Measurements from ENCODE around the gene MESD.
"Not testable (repeated sequence)": the region's sequence is repeated elsewhere in the genome, so short reads cannot be mapped to it uniquely, and the experiment has no call there.

MESD gene

DNA sequence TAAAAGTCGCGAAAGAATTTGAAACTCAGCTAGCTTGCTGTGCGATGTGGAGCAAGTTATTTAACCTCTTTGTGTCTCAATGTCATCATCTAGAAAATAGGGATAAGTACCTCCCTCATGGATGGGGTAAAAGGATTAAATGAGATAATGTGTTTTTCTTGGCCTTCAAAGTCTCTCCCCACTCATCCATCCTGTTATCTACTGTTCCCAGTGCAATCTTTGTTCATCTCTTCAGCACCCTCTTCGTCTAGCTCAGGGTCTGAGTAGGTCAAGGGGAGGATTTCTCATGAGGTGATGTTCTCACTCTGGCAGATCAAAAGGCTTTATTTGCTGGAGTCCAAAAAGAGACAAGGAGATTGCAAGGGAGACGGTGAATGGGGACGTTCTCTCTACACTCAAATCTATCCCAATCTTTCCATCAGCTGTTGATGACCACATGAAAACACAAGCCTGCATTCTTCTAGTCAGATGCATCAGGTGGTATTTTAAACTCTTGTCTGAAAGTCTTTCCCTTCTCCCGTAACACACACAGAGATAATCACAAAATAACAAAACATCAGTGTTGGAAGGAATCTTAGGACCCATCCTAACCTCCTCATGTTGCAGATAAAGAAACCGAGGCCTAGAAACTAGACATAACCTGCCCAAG is 1.3 kb downstream of the MESD start:
- no peak for DNase-seq

GRCh38 chr15:80986487-80986886 is 3.1 kb downstream of the MESD start:
- DNase-seq: no peak

DNA sequence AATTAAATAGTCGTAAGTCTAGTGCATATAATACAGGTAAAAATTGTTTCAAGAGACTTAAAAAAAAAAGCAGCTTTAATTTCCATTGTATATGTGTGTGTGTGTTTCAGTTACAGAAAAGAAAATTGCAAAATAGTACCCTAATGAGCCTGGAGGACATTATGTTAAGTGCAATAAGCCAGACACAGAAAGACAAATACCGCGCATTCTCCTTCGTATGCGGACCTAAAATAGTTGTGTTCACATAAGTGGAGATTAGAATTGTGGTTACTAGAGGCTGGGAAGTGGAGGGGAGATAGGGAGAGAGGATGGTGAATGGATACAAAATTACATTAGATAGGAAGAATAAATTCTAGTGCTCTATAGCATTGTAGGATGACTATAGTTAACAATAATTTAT is 3.6 kb downstream of the MESD start:
- no peak for DNase-seq

GRCh38 chr15:80984856-80985255 is 4.8 kb downstream of the MESD start:
- DNase-seq: no peak

DNA sequence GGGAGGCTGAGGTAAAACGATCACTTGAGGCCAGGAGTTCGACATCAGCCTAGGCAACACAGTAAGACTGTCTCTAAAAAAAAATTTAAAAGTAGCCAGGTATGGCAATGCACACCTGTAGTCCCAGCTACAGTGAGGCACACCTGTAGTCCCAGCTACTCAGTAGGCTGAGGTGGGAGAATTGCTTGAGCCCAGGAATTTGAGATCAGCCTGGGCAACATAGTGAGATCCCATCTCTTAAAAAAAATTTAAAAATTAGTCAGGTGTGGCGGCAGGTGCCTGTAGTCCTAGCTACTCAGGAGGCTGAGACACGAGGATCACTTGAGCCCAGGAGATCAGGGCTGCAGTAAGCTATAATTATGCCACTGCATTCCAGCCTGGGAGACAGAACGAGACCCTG is 6.8 kb downstream of the MESD start:
- no peak for DNase-seq

- no peak for DNase-seq
Measured at GRCh38 chr15:80982205-80982604, 7.4 kb downstream of the MESD start.

DNA sequence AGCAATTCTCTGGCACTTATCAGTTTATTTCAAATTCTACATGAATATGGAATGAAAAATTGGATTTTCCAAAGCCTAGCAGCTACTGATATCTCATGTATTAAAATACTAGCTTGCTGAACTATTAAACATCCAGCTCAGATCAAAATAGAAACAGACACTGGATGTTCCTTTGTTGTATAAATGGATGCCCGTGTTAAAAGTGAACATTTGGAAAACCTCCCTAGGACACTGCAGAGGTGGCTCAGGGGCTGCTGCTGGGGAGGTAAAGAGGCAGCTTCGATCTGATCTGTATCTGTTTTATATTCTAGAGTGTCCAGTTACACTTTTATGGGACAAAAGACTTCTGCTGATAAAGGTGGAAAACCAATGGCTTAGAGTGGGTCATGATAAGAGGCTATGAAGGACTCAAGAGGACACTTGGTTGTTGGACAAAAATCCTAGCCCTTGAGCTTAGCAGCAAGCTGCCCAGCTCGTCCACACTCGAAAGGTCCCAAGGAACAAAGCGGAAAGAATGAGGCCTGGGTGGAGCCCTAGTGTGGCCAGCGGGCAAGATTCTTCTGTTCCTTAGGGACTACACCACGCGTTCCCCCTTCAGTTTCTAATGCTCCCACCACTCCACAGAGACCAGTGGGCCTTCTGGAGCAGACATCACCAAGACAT is 9.9 kb downstream of the MESD start:
- no peak for DNase-seq

GRCh38 chr15:80978685-80979329 is 10.8 kb downstream of the MESD start:
- DNase-seq: no peak

- DNase-seq: peak; percentile 20
Measured at GRCh38 chr15:80977627-80978036, 12.0 kb downstream of the MESD start.

- DNase-seq: no peak
Measured at GRCh38 chr15:80976851-80977250, 12.8 kb downstream of the MESD start.

- DNase-seq: no peak
Measured at GRCh38 chr15:80974914-80975313, 14.7 kb downstream of the MESD start.

DNA sequence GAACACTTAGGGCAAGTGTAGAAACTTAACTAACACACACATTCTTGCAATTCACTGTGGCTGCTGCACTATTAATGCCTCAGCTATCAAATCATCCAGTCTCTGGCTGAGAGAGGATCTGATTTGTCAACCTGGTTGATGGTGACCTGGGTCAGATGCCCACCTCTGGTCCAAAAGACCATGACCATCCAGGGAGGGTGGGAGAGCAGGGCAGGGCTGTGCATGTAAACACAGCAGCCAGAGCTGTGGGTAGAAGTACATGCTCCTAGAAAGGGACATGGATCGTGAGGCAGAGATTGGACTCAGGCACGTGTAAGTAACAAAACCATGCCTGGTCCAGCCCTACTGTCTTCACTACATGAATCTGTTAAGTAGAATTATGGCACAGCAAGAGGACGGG is 17.3 kb downstream of the MESD start:
- no peak for DNase-seq

GRCh38 chr15:80971143-80971542 is 18.5 kb downstream of the MESD start:
- no peak for DNase-seq

DNA sequence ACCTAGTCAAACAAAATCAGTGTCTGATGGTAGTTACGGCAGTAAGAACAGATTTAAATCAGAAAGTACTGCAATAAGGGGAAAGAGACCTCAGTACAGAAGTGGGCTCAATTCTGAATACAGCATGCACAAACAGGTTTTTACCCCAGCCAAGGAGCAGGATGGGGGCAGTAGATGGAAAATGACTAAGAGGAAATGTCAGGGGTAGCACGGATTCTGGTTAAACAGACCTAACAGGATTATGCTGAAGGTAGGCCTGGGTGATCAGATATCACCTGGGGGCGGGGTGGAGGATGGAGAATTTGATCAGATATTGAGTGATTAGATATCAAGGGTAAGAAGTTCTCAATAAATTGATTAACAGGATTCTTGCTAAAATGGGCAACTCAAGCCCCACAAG is 19.0 kb downstream of the MESD start:
- no peak for DNase-seq

DNA sequence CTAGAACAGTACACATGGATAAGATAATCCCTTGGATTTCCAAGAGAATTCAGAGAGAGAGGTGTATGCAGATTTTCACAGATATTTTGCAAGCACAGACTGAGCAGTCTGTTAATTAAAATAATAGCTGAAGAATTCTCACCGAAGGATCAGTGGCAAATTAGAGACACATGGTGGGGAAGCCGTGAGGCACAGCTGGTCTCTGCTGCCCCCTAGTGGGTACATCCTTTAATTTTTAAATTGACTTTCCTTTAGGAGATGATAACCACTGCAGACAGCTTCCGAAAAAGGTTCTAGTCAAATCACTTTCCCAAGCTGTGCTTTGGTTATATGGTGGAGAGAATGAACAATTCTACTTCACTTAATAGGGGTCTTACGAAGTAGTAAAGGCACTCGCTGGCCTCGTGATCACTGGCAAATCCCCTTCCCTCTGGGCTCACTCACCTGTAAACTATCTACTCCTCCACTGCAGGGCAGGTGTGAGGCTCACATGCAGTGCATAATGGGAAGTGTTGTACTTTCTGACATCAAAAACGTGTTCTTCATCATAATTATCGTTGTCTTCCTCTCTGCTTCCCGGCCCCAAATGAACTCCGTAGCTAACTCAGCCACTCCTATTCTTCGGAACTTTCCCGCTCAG is 19.5 kb downstream of the MESD start:
- peak; percentile 34 for DNase-seq

GRCh38 chr15:80969316-80969715 is 20.3 kb downstream of the MESD start:
- DNase-seq: no peak

DNA sequence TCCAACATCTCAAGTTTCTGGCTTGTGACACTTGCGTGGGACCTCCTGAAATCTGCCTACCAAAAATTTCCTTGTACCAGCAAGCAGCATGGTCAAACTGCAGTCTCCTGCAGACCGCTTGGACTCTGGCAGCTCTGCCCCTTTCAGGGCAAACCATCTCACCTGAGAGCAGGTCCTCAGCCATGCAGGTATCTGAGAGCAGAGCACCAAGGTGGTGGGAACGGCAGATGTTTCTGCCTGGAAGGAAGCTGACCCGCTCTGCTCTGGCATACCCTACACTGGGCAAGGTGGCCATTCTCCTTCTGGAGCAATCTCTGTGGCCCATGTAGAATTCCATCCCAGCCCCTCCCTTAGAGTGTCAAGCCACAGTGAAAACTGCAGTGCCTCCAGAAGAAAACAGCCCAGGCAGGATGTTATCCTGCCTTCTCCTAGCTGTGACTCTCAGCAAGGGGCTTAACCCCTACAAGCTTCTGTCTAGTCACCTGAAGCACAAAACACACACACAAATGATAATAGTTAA is 21.6 kb downstream of the MESD start:
- no peak for DNase-seq

DNA sequence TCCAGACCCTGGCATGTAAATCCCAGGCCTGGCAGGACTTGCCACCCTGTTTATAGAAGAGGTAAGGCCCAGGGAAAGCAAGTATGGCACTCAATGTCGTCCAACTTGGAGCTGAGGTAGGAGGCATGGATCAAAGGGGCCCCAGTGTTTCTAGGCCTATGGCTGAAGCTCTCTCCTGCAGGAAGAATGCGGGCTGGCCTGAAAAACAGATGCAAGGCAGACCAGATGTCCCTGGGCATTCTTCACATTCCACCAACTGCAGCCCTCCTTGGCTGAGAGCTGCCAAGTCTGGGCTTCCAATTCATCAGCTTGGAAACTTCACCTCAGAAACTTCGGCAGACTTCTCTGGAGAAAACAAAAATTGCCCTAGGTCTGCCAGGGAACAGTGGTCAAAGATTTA is 22.2 kb downstream of the MESD start:
- DNase-seq: no peak

DNA sequence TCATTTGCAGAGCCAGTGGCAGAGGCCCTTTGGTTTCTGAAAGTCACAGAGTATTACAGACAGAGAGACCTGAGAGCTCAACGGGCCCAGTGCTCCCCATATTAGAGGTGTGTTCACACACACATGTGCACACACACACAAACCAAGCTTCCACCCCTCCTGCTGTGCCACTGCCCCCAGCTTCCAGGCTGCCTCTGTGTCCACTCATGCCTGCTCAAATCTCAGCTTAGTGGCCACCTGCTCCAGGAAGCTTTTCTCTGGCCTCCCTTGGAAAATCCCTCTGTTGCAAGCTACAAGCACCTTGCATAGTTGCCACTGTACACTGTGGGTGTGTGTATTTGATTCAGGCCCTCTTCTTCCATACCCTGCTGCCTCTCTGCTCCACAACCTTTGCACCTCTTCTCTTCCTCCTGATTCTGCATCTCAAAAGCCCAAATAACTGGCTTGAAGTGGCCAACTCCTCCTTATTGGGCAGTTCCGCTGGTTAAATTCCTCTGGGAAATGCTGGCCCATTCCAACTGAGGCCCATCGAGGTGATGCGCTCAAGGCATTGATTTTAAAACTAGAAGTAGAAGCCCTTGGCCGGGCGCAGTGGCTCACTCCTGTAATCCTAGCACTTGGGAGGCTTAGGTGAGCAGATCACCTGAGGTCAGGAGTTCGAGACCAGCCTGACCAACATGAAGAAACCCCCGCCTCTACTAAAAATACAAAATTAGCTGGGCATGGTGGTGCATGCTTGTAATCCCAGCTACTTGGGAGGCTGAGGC is 23.0 kb downstream of the MESD start:
- no peak for DNase-seq

GRCh38 chr15:80965454-80965853 is 24.2 kb downstream of the MESD start:
- not testable (repeated sequence) for DNase-seq

GRCh38 chr15:80958818-80959495 is 30.7 kb downstream of the MESD start:
- DNase-seq: no peak

GRCh38 chr15:80957976-80958375 is 31.6 kb downstream of the MESD start:
- no peak for DNase-seq
